Stomach (tissue), 4 donors: Measurements from ENCODE around the gene SPTAN1.

Experiments
- POLR2A ChIP-seq, 4 donors: fragments of 450-650 bp; IDR thresholded peaks; one replicate each; pipeline ENCODE4 v1.6.1; 2016; ENCODE audit warnings: antibody characterized with exemption in 4 of 4, control low read depth in 2 of 4, mild to moderate bottlenecking in 1 of 4, moderate library complexity in 1 of 4
- POLR2AphosphoS5 ChIP-seq, 3 donors: sonication (generic); formaldehyde crosslinking; IDR thresholded peaks; one replicate each; pipeline ENCODE4 v1.6.1; 2016; ENCODE audit warnings: antibody characterized with exemption in 3 of 3
- TF ChIP-seq, protein P1 (sequence below), 7 experiments: fragments of 450-650 bp in 4 of 7; fragments of 200-600 bp in 3 of 7; sonication (generic) in 3 of 7; IDR thresholded peaks; one replicate each; pipeline ENCODE4 v1.5.1; 2016 to 2019; ENCODE audit warnings: antibody characterized with exemption in 7 of 7, control low read depth in 2 of 7, mild to moderate bottlenecking in 1 of 7

DNA sequence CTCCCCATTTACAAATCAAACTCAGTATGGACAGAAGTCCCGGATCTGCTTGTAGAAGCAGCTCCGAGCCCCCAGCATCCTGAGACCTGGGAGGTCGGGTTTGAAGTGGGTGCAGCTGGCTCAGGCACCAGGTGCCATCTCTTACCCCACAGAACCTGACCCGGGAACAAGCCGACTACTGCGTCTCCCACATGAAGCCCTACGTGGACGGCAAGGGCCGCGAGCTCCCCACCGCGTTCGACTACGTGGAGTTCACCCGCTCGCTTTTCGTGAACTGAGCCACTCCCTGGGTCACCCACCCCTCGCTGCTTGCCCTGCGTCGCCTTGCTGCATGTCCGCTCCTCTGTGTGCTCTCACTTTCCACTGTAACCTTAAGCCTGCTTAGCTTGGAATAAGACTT is 80.7 kb downstream of the SPTAN1 start:
- TF ChIP-seq, protein P1, sequence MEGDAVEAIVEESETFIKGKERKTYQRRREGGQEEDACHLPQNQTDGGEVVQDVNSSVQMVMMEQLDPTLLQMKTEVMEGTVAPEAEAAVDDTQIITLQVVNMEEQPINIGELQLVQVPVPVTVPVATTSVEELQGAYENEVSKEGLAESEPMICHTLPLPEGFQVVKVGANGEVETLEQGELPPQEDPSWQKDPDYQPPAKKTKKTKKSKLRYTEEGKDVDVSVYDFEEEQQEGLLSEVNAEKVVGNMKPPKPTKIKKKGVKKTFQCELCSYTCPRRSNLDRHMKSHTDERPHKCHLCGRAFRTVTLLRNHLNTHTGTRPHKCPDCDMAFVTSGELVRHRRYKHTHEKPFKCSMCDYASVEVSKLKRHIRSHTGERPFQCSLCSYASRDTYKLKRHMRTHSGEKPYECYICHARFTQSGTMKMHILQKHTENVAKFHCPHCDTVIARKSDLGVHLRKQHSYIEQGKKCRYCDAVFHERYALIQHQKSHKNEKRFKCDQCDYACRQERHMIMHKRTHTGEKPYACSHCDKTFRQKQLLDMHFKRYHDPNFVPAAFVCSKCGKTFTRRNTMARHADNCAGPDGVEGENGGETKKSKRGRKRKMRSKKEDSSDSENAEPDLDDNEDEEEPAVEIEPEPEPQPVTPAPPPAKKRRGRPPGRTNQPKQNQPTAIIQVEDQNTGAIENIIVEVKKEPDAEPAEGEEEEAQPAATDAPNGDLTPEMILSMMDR (IDR thresholded peaks at IDR 0.05), result no peak
- TF ChIP-seq POLR2AphosphoS5 (IDR thresholded peaks at IDR 0.05), result no peak
- TF ChIP-seq POLR2A (IDR thresholded peaks at IDR 0.05), result no peak
